Upper lobe of right lung (tissue), 1 donor: ENCODE results near the gene FYN. TPM values are rescaled to one million over a fixed set of nuclear protein-coding genes. Genes with fewer than 3 reads are reported as not detected.

Experiments used
- ATAC-seq: fragments of 200-7000 bp; cut with Tn5 transposase; one replicate; pipeline ENCODE4 v1.9.1; 2020; ENCODE audit warnings: mild to moderate bottlenecking, moderate library complexity
- DNase-seq: peaks from one replicate; pipeline ENCODE4 v3.0.0-alpha.2; 2020
- H3K27ac ChIP-seq: fragments of 200-600 bp; one replicate; pipeline ENCODE4 v1.8.0; 2022
- H3K27me3 ChIP-seq: fragments of 200-600 bp; one replicate; pipeline ENCODE4 v1.8.0; 2022; ENCODE audit warnings: mild to moderate bottlenecking
- H3K36me3 ChIP-seq: fragments of 200-600 bp; one replicate; pipeline ENCODE4 v1.8.0; 2022
- H3K4me1 ChIP-seq: fragments of 200-600 bp; one replicate; pipeline ENCODE4 v1.8.0; 2022
- H3K4me3 ChIP-seq: fragments of 200-600 bp; one replicate; pipeline ENCODE4 v1.8.0; 2022; ENCODE audit warnings: mild to moderate bottlenecking
- H3K9me3 ChIP-seq: fragments of 200-600 bp; one replicate; pipeline ENCODE4 v1.8.0; 2022
- intact Hi-C: fragments of 100-400 bp; cut with DNase I; formaldehyde crosslinking; loops from one replicate; pipeline ENCODE4 v1.11.0; 2022
- total RNA-seq: library from RNA; stranded (reverse); fragmentation: NEBNext Ultra II Directional; extraction: Animal tissue kit (Norgen Biotek cat#: 25700); gene quantifications from one replicate; pipeline ENCODE4 v1.2.1, GENCODE V29; 2021
- TF ChIP-seq, protein P1 (sequence below): fragments of 200-600 bp; IDR thresholded peaks from one replicate; pipeline ENCODE4 v1.8.0; 2022; ENCODE audit warnings: antibody characterized with exemption
- donor health status: DM: no; HTN: yes; CAD: no; lungs with severe emphysema.

Gene FYN
- total RNA-seq, 1 donor from 2014 or later, result 115 TPM

DNA sequence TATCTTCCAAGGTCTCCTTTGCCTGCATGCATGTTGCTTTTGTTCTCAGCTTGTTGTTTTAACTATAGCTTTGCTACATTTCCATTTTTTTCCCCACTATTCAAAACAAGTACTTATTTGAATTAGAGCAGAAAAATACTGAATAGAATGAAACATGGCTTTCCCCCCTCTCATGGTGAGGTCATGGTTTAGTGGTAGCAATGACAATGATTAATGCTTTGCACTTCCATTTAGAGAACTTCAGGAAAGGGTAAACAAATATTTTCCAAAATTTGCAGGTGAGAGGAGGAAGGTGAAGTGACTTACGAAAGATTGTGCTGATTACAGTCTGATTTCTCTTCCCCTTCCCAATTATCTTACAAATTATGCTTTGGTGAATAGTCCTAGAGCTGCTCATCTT, 219.8 kb downstream of the FYN start:
- Histone ChIP-seq H3K4me3 (no peak overlapping the region), H3K4me1 (peaks cover 2% of the 10 kb centered on the region), H3K36me3 (no peaks in the 10 kb centered on the region), H3K9me3 (no peaks in the 10 kb centered on the region), H3K27ac (no peak overlapping the region), H3K27me3 (no peaks in the 10 kb centered on the region)
- intact Hi-C loops, result loop anchor here (10.0 kb wide), 1 partner anchor 289 kb away; no protein-coding TSS in a partner anchor
- TF ChIP-seq, protein P1, sequence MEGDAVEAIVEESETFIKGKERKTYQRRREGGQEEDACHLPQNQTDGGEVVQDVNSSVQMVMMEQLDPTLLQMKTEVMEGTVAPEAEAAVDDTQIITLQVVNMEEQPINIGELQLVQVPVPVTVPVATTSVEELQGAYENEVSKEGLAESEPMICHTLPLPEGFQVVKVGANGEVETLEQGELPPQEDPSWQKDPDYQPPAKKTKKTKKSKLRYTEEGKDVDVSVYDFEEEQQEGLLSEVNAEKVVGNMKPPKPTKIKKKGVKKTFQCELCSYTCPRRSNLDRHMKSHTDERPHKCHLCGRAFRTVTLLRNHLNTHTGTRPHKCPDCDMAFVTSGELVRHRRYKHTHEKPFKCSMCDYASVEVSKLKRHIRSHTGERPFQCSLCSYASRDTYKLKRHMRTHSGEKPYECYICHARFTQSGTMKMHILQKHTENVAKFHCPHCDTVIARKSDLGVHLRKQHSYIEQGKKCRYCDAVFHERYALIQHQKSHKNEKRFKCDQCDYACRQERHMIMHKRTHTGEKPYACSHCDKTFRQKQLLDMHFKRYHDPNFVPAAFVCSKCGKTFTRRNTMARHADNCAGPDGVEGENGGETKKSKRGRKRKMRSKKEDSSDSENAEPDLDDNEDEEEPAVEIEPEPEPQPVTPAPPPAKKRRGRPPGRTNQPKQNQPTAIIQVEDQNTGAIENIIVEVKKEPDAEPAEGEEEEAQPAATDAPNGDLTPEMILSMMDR, result no peak
- DNase-seq (no peak), ATAC-seq (no peak)

GRCh38 chr6:111652156-111652555, 221.1 kb downstream of the FYN start:
- Histone ChIP-seq H3K27me3 (no peaks in the 10 kb centered on the region), H3K4me3 (no peak overlapping the region), H3K9me3 (no peaks in the 10 kb centered on the region), H3K36me3 (no peaks in the 10 kb centered on the region), H3K4me1 (peaks cover 2% of the 10 kb centered on the region), H3K27ac (no peak overlapping the region)
- intact Hi-C loops, result loop anchor here (10.0 kb wide), 1 partner anchor 287 kb away; no protein-coding TSS in a partner anchor
- TF ChIP-seq, protein P1, result no peak
- ATAC-seq (no peak), DNase-seq (no peak)

- no peak for DNase-seq
- peak; percentile 38 for ATAC-seq
- Histone ChIP-seq H3K4me1 (peaks cover 2% of the 10 kb centered on the region), H3K27me3 (no peaks in the 10 kb centered on the region), H3K36me3 (no peaks in the 10 kb centered on the region), H3K27ac (no peak overlapping the region), H3K4me3 (no peak overlapping the region), H3K9me3 (no peaks in the 10 kb centered on the region)
- TF ChIP-seq, protein P1, result no peak
- intact Hi-C loops, result loop anchor here (10.0 kb wide), 1 partner anchor 287 kb away; no protein-coding TSS in a partner anchor
Measured at GRCh38 chr6:111651185-111652034, 221.8 kb downstream of the FYN start.

DNA sequence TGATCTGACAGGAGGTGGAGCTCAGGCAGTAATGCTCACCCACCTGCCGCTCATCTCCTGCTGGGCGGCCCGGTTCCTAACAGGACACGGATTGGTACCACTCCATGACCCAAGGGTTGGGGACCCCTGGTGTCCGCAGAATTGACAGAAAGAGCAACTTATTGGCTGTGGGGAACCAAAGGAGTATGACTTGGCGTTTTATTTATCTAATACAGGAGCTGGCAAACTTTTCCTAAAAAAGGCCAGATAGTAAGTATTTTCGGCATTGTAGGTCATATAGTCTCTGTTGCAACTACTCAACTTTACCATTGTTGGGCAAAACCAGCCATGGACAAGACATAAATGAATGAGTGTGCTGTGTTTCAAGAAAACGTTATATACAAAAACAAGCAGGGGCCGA, 223.2 kb downstream of the FYN start:
- Histone ChIP-seq H3K27me3 (no peaks in the 10 kb centered on the region), H3K36me3 (no peaks in the 10 kb centered on the region), H3K4me3 (no peak overlapping the region), H3K4me1 (peaks cover 2% of the 10 kb centered on the region), H3K9me3 (no peaks in the 10 kb centered on the region), H3K27ac (no peak overlapping the region)
- no peak for ATAC-seq
- DNase-seq, result no peak
- TF ChIP-seq, protein P1, result no peak
- intact Hi-C loops, result loop anchor here (10.0 kb wide), 1 partner anchor 285 kb away; no protein-coding TSS in a partner anchor

- H3K27me3 ChIP-seq, result no peaks in the 10 kb centered on the region
- H3K27ac ChIP-seq, result no peak overlapping the region
- DNase-seq, result no peak
- TF ChIP-seq, protein P1, result no peak
- no peak overlapping the region for H3K4me3 ChIP-seq
- intact Hi-C loops, result no loop called here
- no peaks in the 10 kb centered on the region for H3K36me3 ChIP-seq
- no peaks in the 10 kb centered on the region for H3K9me3 ChIP-seq
- H3K4me1 ChIP-seq, result no peaks in the 10 kb centered on the region
- ATAC-seq, result no peak
Measured at GRCh38 chr6:111648100-111648499, 225.2 kb downstream of the FYN start.
